IMR-90 (cell line): ENCODE measurements around the gene NDST1. TPM values are rescaled to one million over a fixed set of nuclear protein-coding genes. Genes with fewer than 3 reads are reported as not detected.

Experiments
- ATAC-seq: fragments of 200-7000 bp; cut with Tn5 transposase; 2 replicates; pipeline ENCODE4 v1.9.1; 2020; ENCODE audit warnings: low read depth, mild to moderate bottlenecking, moderate library complexity
- BruUV-seq: library from RNA; stranded (reverse); fragments of 400-500 nt; replicated peaks from 2 replicates; lab custom pipeline; 2021; lab: Mats Ljungman, UMichigan
- CTCF ChIA-PET: fragments of 300-600 bp; formaldehyde crosslinking; extraction: SDS; loops from one replicate; lab custom pipeline; 2021; ENCODE audit warnings: antibody characterized with exemption; lab: Yijun Ruan, JAX
- POLR2A ChIA-PET: fragments of 300-600 bp; sonication (Branson Sonifier 250); formaldehyde crosslinking; loops from one replicate; lab custom pipeline; 2022; ENCODE audit warnings: antibody characterized with exemption; ENCODE audit not compliant: unreplicated experiment; lab: Charles Lee
- DNase-seq: peaks from one replicate; pipeline ENCODE4 v3.0.0; 2013
- H2AFZ ChIP-seq: replicated peaks from 2 replicates; pipeline ENCODE3; 2013; ENCODE audit warnings: low read length, mild to moderate bottlenecking; ENCODE audit not compliant: poor library complexity
- H2AK5ac ChIP-seq: 2 replicates; pipeline ENCODE4 v1.6.1; 2013; ENCODE audit warnings: low read depth, low read length, inconsistent platforms
- H2AK9ac ChIP-seq: replicated peaks from 2 replicates; pipeline ENCODE3; 2013; ENCODE audit warnings: mild to moderate bottlenecking, low read depth, low read length, moderate library complexity; ENCODE audit not compliant: poor library complexity
- H2BK120ac ChIP-seq: 2 replicates; pipeline ENCODE4 v1.6.1; 2013; ENCODE audit warnings: low read depth, low read length, inconsistent platforms
- H2BK15ac ChIP-seq: 3 replicates; pipeline ENCODE4 v1.6.1; 2013; ENCODE audit warnings: low read depth, low read length, inconsistent platforms
- H2BK20ac ChIP-seq: 2 replicates; pipeline ENCODE4 v1.6.1; 2013; ENCODE audit warnings: low read depth, mild to moderate bottlenecking, inconsistent platforms, low read length, moderate library complexity
- H2BK5ac ChIP-seq: 2 replicates; pipeline ENCODE4 v1.6.1; 2013; ENCODE audit warnings: mild to moderate bottlenecking, low read depth, low read length, inconsistent platforms; ENCODE audit not compliant: poor library complexity, severe bottlenecking
- H3K14ac ChIP-seq: replicated peaks from 2 replicates; pipeline ENCODE4 v1.6.1; 2013; ENCODE audit warnings: low read depth, low read length, inconsistent platforms
- H3K18ac ChIP-seq: 2 replicates; pipeline ENCODE4 v1.6.1; 2013; ENCODE audit warnings: low read depth, low read length, control low read depth
- H3K23ac ChIP-seq: 2 replicates; pipeline ENCODE4 v1.6.1; 2013; ENCODE audit warnings: low read depth, low read length, inconsistent platforms
- H3K27ac ChIP-seq: 2 replicates; pipeline ENCODE4 v1.5.1; 2013; ENCODE audit warnings: mild to moderate bottlenecking, control low read depth, low read length; ENCODE audit not compliant: insufficient read depth
- H3K27me3 ChIP-seq: 2 replicates; pipeline ENCODE4 v1.6.1; 2013; ENCODE audit warnings: low read length; ENCODE audit not compliant: control insufficient read depth, insufficient read depth
- H3K36me3 ChIP-seq: 2 replicates; pipeline ENCODE4 v1.6.1; 2013; ENCODE audit warnings: low read length, mixed read lengths; ENCODE audit not compliant: control insufficient read depth, insufficient read depth
- H3K4ac ChIP-seq: 2 replicates; pipeline ENCODE4 v1.6.1; 2013; ENCODE audit warnings: low read depth, low read length, inconsistent platforms
- H3K4me1 ChIP-seq: 2 replicates; pipeline ENCODE4 v1.6.1; 2013; ENCODE audit warnings: low read length, mixed read lengths; ENCODE audit not compliant: control insufficient read depth, insufficient read depth
- H3K4me2 ChIP-seq: 2 replicates; pipeline ENCODE4 v1.6.1; 2013; ENCODE audit warnings: low read depth, mild to moderate bottlenecking, control low read depth, low read length, moderate library complexity
- H3K4me3 ChIP-seq: 2 replicates; pipeline ENCODE4 v1.5.1; 2013; ENCODE audit warnings: low read depth, mild to moderate bottlenecking, control low read depth, low read length, moderate library complexity; ENCODE audit not compliant: insufficient read depth
- H3K56ac ChIP-seq: 2 replicates; pipeline ENCODE4 v1.6.1; 2013; ENCODE audit warnings: low read length, inconsistent platforms; ENCODE audit not compliant: insufficient read depth; ENCODE audit errors: extremely low read depth
- H3K79me1 ChIP-seq, 2 experiments: 2 replicates each; pipeline ENCODE4 v1.6.1; 2013; ENCODE audit warnings: low read length in 2 of 2, inconsistent platforms in 1 of 2, low read depth in 1 of 2
- H3K9ac ChIP-seq: 2 replicates; pipeline ENCODE4 v1.6.1; 2013; ENCODE audit warnings: low read depth, low read length, control low read depth
- H3K9me1 ChIP-seq: 2 replicates; pipeline ENCODE4 v1.6.1; 2013; ENCODE audit warnings: low read length, inconsistent platforms; ENCODE audit not compliant: insufficient read depth
- H3K9me3 ChIP-seq: 2 replicates; pipeline ENCODE4 v1.6.1; 2013; ENCODE audit warnings: low read length; ENCODE audit not compliant: control insufficient read depth, insufficient read depth
- H4K20me1 ChIP-seq: 2 replicates; pipeline ENCODE4 v1.6.1; 2013; ENCODE audit warnings: low read length, inconsistent platforms; ENCODE audit not compliant: insufficient read depth
- H4K5ac ChIP-seq: 2 replicates; pipeline ENCODE4 v1.6.1; 2013; ENCODE audit warnings: mild to moderate bottlenecking, low read depth, low read length, control low read depth
- H4K8ac ChIP-seq, 2 experiments: 2 replicates each; pipeline ENCODE4 v1.6.1; 2013; ENCODE audit warnings: low read depth in 2 of 2, low read length in 2 of 2, control low read depth in 1 of 2, inconsistent platforms in 1 of 2
- H4K91ac ChIP-seq: 2 replicates; pipeline ENCODE4 v1.6.1; 2013; ENCODE audit warnings: low read depth, low read length, inconsistent platforms; ENCODE audit not compliant: insufficient read depth
- BHLHE40 ChIP-seq: fragments of 150-350 bp; IDR thresholded peaks from 2 replicates; pipeline ENCODE4 v1.6.1; 2016; ENCODE audit warnings: mild to moderate bottlenecking, low read depth, low read length
- CHD1 ChIP-seq: IDR thresholded peaks from 2 replicates; pipeline ENCODE4 v1.6.1; 2012; ENCODE audit warnings: low read depth, low read length, improper control_type of control experiment
- MAZ ChIP-seq: IDR thresholded peaks from 2 replicates; pipeline ENCODE4 v1.6.1; 2012; ENCODE audit warnings: low read depth, mild to moderate bottlenecking, low read length, improper control_type of control experiment, moderate library complexity, borderline replicate concordance
- NFE2L2 ChIP-seq: fragments of 150-350 bp; IDR thresholded peaks from 2 replicates; pipeline ENCODE4 v1.6.1; 2016; ENCODE audit warnings: low read depth, mild to moderate bottlenecking, low read length
- POLR2A ChIP-seq: IDR thresholded peaks from 2 replicates; pipeline ENCODE4 v1.6.1; 2012; ENCODE audit warnings: mild to moderate bottlenecking, low read depth, low read length
- RAD21 ChIP-seq: IDR thresholded peaks from 2 replicates; pipeline ENCODE4 v1.6.1; 2012; ENCODE audit warnings: low read length, improper control_type of control experiment
- RCOR1 ChIP-seq: IDR thresholded peaks from 2 replicates; pipeline ENCODE4 v1.6.1; 2012; ENCODE audit warnings: mild to moderate bottlenecking, low read length, improper control_type of control experiment; ENCODE audit not compliant: insufficient replicate concordance
- RFX5 ChIP-seq: IDR thresholded peaks from 2 replicates; pipeline ENCODE4 v1.8.0; 2012; ENCODE audit warnings: low read depth, mild to moderate bottlenecking, low read length, moderate library complexity
- dilution Hi-C: fragments of 300-500 bp; cut with HindIII; formaldehyde crosslinking; loops from one replicate; pipeline ENCODE4 v1.14.3; 2018; ENCODE audit warnings: low sequenced_read_pairs; ENCODE audit not compliant: unreplicated experiment
- in situ Hi-C: fragments of 300-500 bp; cut with MboI; formaldehyde crosslinking; loops from 3 replicates; pipeline ENCODE4 v1.14.3; 2019; ENCODE audit warnings: low sequenced_read_pairs, inconsistent platforms, mixed read lengths
- intact Hi-C: fragments of 100-400 bp; cut with micrococcal nuclease; formaldehyde crosslinking; loops from 2 replicates; pipeline ENCODE4 v1.10.0; 2022
- polyA plus RNA-seq, 3 experiments: library from polyadenylated mRNA; depleted of rRNA; stranded (reverse); fragments of >200 nt; gene quantifications; 2 replicates each; pipeline ENCODE4 v1.2.3, GENCODE V29; 2012; ENCODE audit warnings: low replicate concordance in 1 of 3
- total RNA-seq: library from RNA; depleted of rRNA; stranded (reverse); fragments of >200 nt; gene quantifications from 2 replicates; pipeline ENCODE4 v1.2.3, GENCODE V29; 2012
- TF ChIP-seq, protein P1 (sequence below): fragments of 150-350 bp; IDR thresholded peaks from 2 replicates; pipeline ENCODE4 v1.6.1; 2016; ENCODE audit warnings: low read depth, mild to moderate bottlenecking, low read length, moderate library complexity, borderline replicate concordance

Gene NDST1
- total and polyA plus RNA-seq, 2 of the 4 experiments (the other 2 are of a cell fraction), result 30.5 to 80.4 TPM

GRCh38 chr5:150525781-150526180 lies 17.9 kb downstream of the NDST1 start:
- Histone ChIP-seq H2AK9ac (no peak overlapping the region), H3K4me3 (no peak overlapping the region), H3K9ac (no peak overlapping the region), H3K4me1 (peaks cover 36% of the 10 kb centered on the region), H3K27me3 (no peaks in the 10 kb centered on the region), H2BK15ac (no peak overlapping the region), H4K5ac (no peak overlapping the region), H4K91ac (no peak overlapping the region), H3K79me1 (peaks cover 43 to 96% of the 10 kb centered on the region in 2 experiments), H3K56ac (no peak overlapping the region), H3K4ac (no peak overlapping the region), H2AFZ (no peak overlapping the region), H2BK20ac (no peak overlapping the region), H2BK5ac (no peak overlapping the region), H3K4me2 (no peak overlapping the region), H3K9me3 (no peaks in the 10 kb centered on the region), H2BK120ac (no peak overlapping the region), H2AK5ac (no peak overlapping the region), H3K18ac (no peak overlapping the region), H4K20me1 (peaks cover 90% of the 10 kb centered on the region), H3K14ac (no peak overlapping the region), H3K36me3 (peaks cover 46% of the 10 kb centered on the region), H4K8ac (no peak overlapping the region), H3K23ac (no peak overlapping the region; the same call in 1 of the 2 replicates), H3K9me1 (peaks cover 40% of the 10 kb centered on the region), H3K27ac (no peak overlapping the region)
- dilution Hi-C loops, result no loop called here
- TF ChIP-seq CHD1 (no peak), RAD21 (no peak), RCOR1 (no peak), MAZ (no peak), RFX5 (no peak), NFE2L2 (no peak), POLR2A (no peak), BHLHE40 (no peak)
- TF ChIP-seq, protein P1, sequence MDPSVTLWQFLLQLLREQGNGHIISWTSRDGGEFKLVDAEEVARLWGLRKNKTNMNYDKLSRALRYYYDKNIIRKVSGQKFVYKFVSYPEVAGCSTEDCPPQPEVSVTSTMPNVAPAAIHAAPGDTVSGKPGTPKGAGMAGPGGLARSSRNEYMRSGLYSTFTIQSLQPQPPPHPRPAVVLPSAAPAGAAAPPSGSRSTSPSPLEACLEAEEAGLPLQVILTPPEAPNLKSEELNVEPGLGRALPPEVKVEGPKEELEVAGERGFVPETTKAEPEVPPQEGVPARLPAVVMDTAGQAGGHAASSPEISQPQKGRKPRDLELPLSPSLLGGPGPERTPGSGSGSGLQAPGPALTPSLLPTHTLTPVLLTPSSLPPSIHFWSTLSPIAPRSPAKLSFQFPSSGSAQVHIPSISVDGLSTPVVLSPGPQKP, result no peak
- DNase-seq (no peak), ATAC-seq (no peak)
- ChIA-PET CTCF (no interaction called here), POLR2A (no interaction called here)
- in situ Hi-C loops, result no loop called here
- intact Hi-C loops, result no loop called here
- BruUV-seq, result no TSS peak
